ENCODE data around the gene CDK2AP2. TPM values are rescaled to one million over a fixed set of nuclear protein-coding genes. Genes with fewer than 3 reads are reported as not detected.

The CDK2AP2 gene
- total RNA-seq, 6 donors from 2014 or later, result 36.7 to 119 (median 89.0) TPM

- no peaks in the 10 kb centered on the region for H3K36me3 ChIP-seq
- no peak overlapping the region for H3K27ac ChIP-seq
- H3K4me3 ChIP-seq, result no peak overlapping the region
- ATAC-seq (ENCODE audit: low FRiP score in 2 of 2), result no peak
- DNase-seq, result peak in 1 of 2 donors; percentile 59
- no peaks in the 10 kb centered on the region for H3K27me3 ChIP-seq
- no peaks in the 10 kb centered on the region for H3K9me3 ChIP-seq
- WGBS, 2 donors, result 94 to 97% methylated on average over 11 to 12 of the region's 12 CpGs
- no peak for TF ChIP-seq POLR2AphosphoS5 (IDR thresholded peaks at IDR 0.05)
- no peak for TF ChIP-seq POLR2A (IDR thresholded peaks at IDR 0.05)
- no peak for TF ChIP-seq EP300 (IDR thresholded peaks at IDR 0.05)
- TF ChIP-seq CTCF (IDR thresholded peaks at IDR 0.05), result no peak
- peaks cover 0 to 5% (median 2%) of the 10 kb centered on the region in 4 donors for H3K4me1 ChIP-seq
Observed at GRCh38 chr11:67457453-67457852, 50.5 kb downstream of the CDK2AP2 start.

Small RNA genes within 50 kb of the gene (small RNA-seq; reads per million reads assigned to genes)
- gene MIR6752, result 0 to 0.33 (median 0.07) reads per million in 4 donors

Other genes starting within 250 kb of the CDK2AP2 start
- gene GRK2, start 241.7 kb downstream of the CDK2AP2 start, total RNA-seq, result 100 to 1,000 TPM in 4 of 6 donors, 10 to 100 TPM in 2; 76.9 to 232 (median 117) TPM
- 100 to 1,000 TPM in 2 of 6 donors, 10 to 100 TPM in 4; 47.4 to 221 (median 78.3) TPM for gene ANKRD13D, start 218.9 kb downstream of the CDK2AP2 start, total RNA-seq
- gene SSH3, start 204.6 kb downstream of the CDK2AP2 start, total RNA-seq, result 10 to 100 TPM; 35.9 to 99.2 (median 53.8) TPM
- gene POLD4, start 154.6 kb downstream of the CDK2AP2 start, total RNA-seq, result 100 to 1,000 TPM in 4 of 6 donors, 10 to 100 TPM in 2; 55.5 to 173 (median 106) TPM
- 10 to 100 TPM in 2 of 6 donors, 1 to 10 TPM in 4; 3.7 to 29.5 (median 6.0) TPM for gene CLCF1, start 134.6 kb downstream of the CDK2AP2 start, total RNA-seq
- gene RAD9A, start 116.2 kb downstream of the CDK2AP2 start, total RNA-seq, result 100 to 1,000 TPM in 1 of 6 donors, 10 to 100 TPM in 5; 20.4 to 115 (median 28.2) TPM
- gene PPP1CA, start 106.3 kb downstream of the CDK2AP2 start, total RNA-seq, result 100 to 1,000 TPM in 3 of 6 donors, 10 to 100 TPM in 3; 83.8 to 191 (median 135) TPM
- gene TBC1D10C, start 104.1 kb downstream of the CDK2AP2 start, total RNA-seq, result 10 to 100 TPM in 5 of 6 donors, 1 to 10 TPM in 1; 8.4 to 45.3 (median 32.7) TPM
- 1 to 10 TPM in 2 of 6 donors, under 1 TPM in 4; 0.49 to 4.2 (median 0.89) TPM for gene CARNS1, start 92.5 kb downstream of the CDK2AP2 start, total RNA-seq
- 10 to 100 TPM; 35.2 to 94.3 (median 50.4) TPM for gene RPS6KB2, start 79.7 kb downstream of the CDK2AP2 start, total RNA-seq
- gene PTPRCAP, start 70.5 kb downstream of the CDK2AP2 start, total RNA-seq, result 10 to 100 TPM; 12.8 to 34.0 (median 18.0) TPM
- gene CORO1B, start 64.7 kb downstream of the CDK2AP2 start, total RNA-seq, result 100 to 1,000 TPM in 4 of 6 donors, 10 to 100 TPM in 2; 49.0 to 178 (median 118) TPM
- gene GPR152, start 55.4 kb downstream of the CDK2AP2 start, total RNA-seq, result not detected
- 1 to 10 TPM; 1.5 to 4.7 (median 2.3) TPM for gene CABP4, start 52.8 kb downstream of the CDK2AP2 start, total RNA-seq
- 100 to 1,000 TPM in 1 of 6 donors, 10 to 100 TPM in 5; 51.2 to 102 (median 75.2) TPM for gene TMEM134, start 38.9 kb downstream of the CDK2AP2 start, total RNA-seq
- 100 to 1,000 TPM in 1 of 6 donors, 10 to 100 TPM in 5; 51.1 to 101 (median 75.3) TPM for gene AIP, start 25.1 kb downstream of the CDK2AP2 start, total RNA-seq
- 10 to 100 TPM; 32.0 to 90.1 (median 40.7) TPM for gene PITPNM1, start 2.8 kb downstream of the CDK2AP2 start, total RNA-seq
- not detected for gene CABP2, start 15.3 kb upstream of the CDK2AP2 start, total RNA-seq
- gene GSTP1, start 75.7 kb upstream of the CDK2AP2 start, total RNA-seq, result 1,000 to 10,000 TPM in 4 of 6 donors, 100 to 1,000 TPM in 2; 600 to 1,952 (median 1,144) TPM
- gene NDUFV1, start 98.8 kb upstream of the CDK2AP2 start, total RNA-seq, result 100 to 1,000 TPM; 169 to 395 (median 205) TPM
- gene NUDT8, start 121.8 kb upstream of the CDK2AP2 start, total RNA-seq, result 10 to 100 TPM in 4 of 6 donors, 1 to 10 TPM in 1, not detected in 1; 4.3 to 17.8 (median 13.9) TPM
- gene TBX10, start 131.6 kb upstream of the CDK2AP2 start, total RNA-seq, result not detected
- gene ACY3, start 142.6 kb upstream of the CDK2AP2 start, total RNA-seq, result 1 to 10 TPM in 1 of 6 donors, under 1 TPM in 1, not detected in 4; 0.37 to 3.2 TPM
- 1 to 10 TPM in 2 of 6 donors, under 1 TPM in 3, not detected in 1; 0.30 to 6.4 (median 0.86) TPM for gene ALDH3B2, start 166.5 kb upstream of the CDK2AP2 start, total RNA-seq

All from upper lobe of left lung (tissue), 6 donors.